A549 (cell line): Measurements from ENCODE around the gene GINS3. TPM values are rescaled to one million over a fixed set of nuclear protein-coding genes. Genes with fewer than 3 reads are reported as not detected.

Experiments
- ATAC-seq, 2 experiments: fragments of 200-7000 bp in 1 of 2; fragments of >200 bp in 1 of 2; cut with Nextera tagmentation in 1 of 2; cut with Tn5 transposase in 1 of 2; 3 replicates each; pipeline versions ENCODE4 v1.8.0 to v1.9.1; 2018 to 2020; ENCODE audit warnings: mild to moderate bottlenecking in 1 of 2, moderate library complexity in 1 of 2
- CTCF ChIA-PET: fragments of 300-600 bp; sonication (Branson Sonifier 250); formaldehyde crosslinking; extraction: SDS; loops from one replicate; lab custom pipeline; 2021; ENCODE audit warnings: antibody characterized with exemption, inconsistent platforms; lab: Yijun Ruan, JAX
- POLR2A ChIA-PET: fragments of 350-600 bp; formaldehyde crosslinking; extraction: SDS; loops from one replicate; lab custom pipeline; 2021; ENCODE audit warnings: antibody characterized with exemption, inconsistent platforms; lab: Yijun Ruan, JAX
- DNase-seq, 2 experiments: peaks; one replicate each; pipeline versions ENCODE4 v3.0.0 to v3.0.0-alpha.2; 2011 to 2016; ENCODE audit warnings: low read depth in 1 of 2, low spot score in 1 of 2
- FAIRE-seq: peaks from 2 replicates; lab custom pipeline; 2011; peaks lifted over from hg19 to GRCh38; lab: Jason Lieb, UNC
- H3K27ac ChIP-seq, 2 experiments: fragments of >200 bp; sonication (Bioruptor Twin); formaldehyde crosslinking; 3 replicates each; pipeline ENCODE4 v1.5.1; 2016 to 2017
- H3K4me1 ChIP-seq: fragments of >200 bp; sonication (Bioruptor Twin); formaldehyde crosslinking; 3 replicates; pipeline ENCODE4 v1.6.1; 2016
- H3K4me2 ChIP-seq: fragments of >200 bp; sonication (Bioruptor Twin); formaldehyde crosslinking; 3 replicates; pipeline ENCODE4 v1.6.1; 2016
- H3K4me3 ChIP-seq: fragments of >200 bp; sonication (Bioruptor Twin); formaldehyde crosslinking; 3 replicates; pipeline ENCODE4 v1.5.1; 2016
- H3K9me3 ChIP-seq: fragments of >200 bp; sonication (Bioruptor Twin); formaldehyde crosslinking; 3 replicates; pipeline ENCODE4 v1.6.1; 2016
- BHLHE40 ChIP-seq: IDR thresholded peaks from 2 replicates; pipeline ENCODE4 v1.6.1; 2012; ENCODE audit warnings: low read depth, low read length, inconsistent platforms
- EHMT2 ChIP-seq: fragments of 200-600 bp; sonication (generic); IDR thresholded peaks from 2 replicates; pipeline ENCODE4 v1.6.1; 2016; ENCODE audit warnings: antibody characterized with exemption, low read depth, mild to moderate bottlenecking, moderate library complexity
- ESRRA ChIP-seq: fragments of 150-350 bp; IDR thresholded peaks from 2 replicates; pipeline ENCODE4 v1.6.1; 2014; ENCODE audit warnings: mild to moderate bottlenecking, low read length, borderline replicate concordance
- FOXS1 ChIP-seq: fragments of 250-450 bp; sonication (Bioruptor Pico); IDR thresholded peaks from 2 replicates; pipeline ENCODE4 v1.5.0; 2020; ENCODE audit warnings: mild to moderate bottlenecking, moderate library complexity
- HDAC2 ChIP-seq: fragments of 200-600 bp; sonication (generic); IDR thresholded peaks from 2 replicates; pipeline ENCODE4 v1.6.1; 2016
- HOXB13 ChIP-seq: fragments of 250-450 bp; sonication (Bioruptor Pico); IDR thresholded peaks from 2 replicates; pipeline ENCODE4 v1.5.0; 2020; ENCODE audit warnings: low read depth, mild to moderate bottlenecking, moderate library complexity
- HOXB5 ChIP-seq: fragments of 250-450 bp; sonication (Bioruptor Pico); IDR thresholded peaks from 2 replicates; pipeline ENCODE4 v1.5.0; 2020; ENCODE audit warnings: mild to moderate bottlenecking, moderate library complexity
- JUNB ChIP-seq: fragments of >200 bp; sonication (Bioruptor Twin); formaldehyde crosslinking; IDR thresholded peaks from 2 replicates; pipeline ENCODE4 v1.6.1; 2016
- MAZ ChIP-seq: fragments of 150-350 bp; IDR thresholded peaks from 2 replicates; pipeline ENCODE4 v1.6.1; 2014; ENCODE audit warnings: antibody characterized with exemption, low read depth, low read length, borderline replicate concordance
- NFE2L2 ChIP-seq: fragments of 150-350 bp; conservative IDR thresholded peaks from 2 replicates; pipeline ENCODE4 v1.6.1; 2014; ENCODE audit warnings: low read length
- NPAS2 ChIP-seq: fragments of 250-450 bp; sonication (Bioruptor Pico); IDR thresholded peaks from 2 replicates; pipeline ENCODE4 v1.8.0; 2022; ENCODE audit warnings: mild to moderate bottlenecking, moderate library complexity, borderline replicate concordance
- POLR2A ChIP-seq: IDR thresholded peaks from 2 replicates; pipeline ENCODE4 v1.6.1; 2012; ENCODE audit warnings: mild to moderate bottlenecking, low read length
- POLR2AphosphoS2 ChIP-seq: conservative IDR thresholded peaks from 2 replicates; pipeline ENCODE4 v1.6.1; 2012; ENCODE audit warnings: low read length, improper control_type of control experiment, inconsistent platforms
- RARB ChIP-seq: fragments of 250-450 bp; sonication (Bioruptor Pico); IDR thresholded peaks from 2 replicates; pipeline ENCODE4 v1.8.0; 2021; ENCODE audit warnings: mild to moderate bottlenecking, moderate library complexity
- RCOR1 ChIP-seq: fragments of 150-350 bp; IDR thresholded peaks from 2 replicates; pipeline ENCODE4 v1.6.1; 2014; ENCODE audit warnings: antibody characterized with exemption, low read length, low read depth
- TP53 ChIP-seq: fragments of 250-450 bp; sonication (Bioruptor Pico); IDR thresholded peaks from 2 replicates; pipeline ENCODE4 v1.5.0; 2021; ENCODE audit warnings: mild to moderate bottlenecking, moderate library complexity
- ZSCAN20 ChIP-seq: fragments of 250-450 bp; sonication (Bioruptor Pico); IDR thresholded peaks from 2 replicates; pipeline ENCODE4 v1.8.0; 2022; ENCODE audit warnings: mild to moderate bottlenecking, moderate library complexity
- WGBS: methylation state at CpG from one replicate; pipeline ENCODE4 v1.1.6; 2017; ENCODE audit errors: missing lambda C conversion rate; 5-methylcytosine and 5-hydroxymethylcytosine counted together
- polyA plus RNA-seq, 4 experiments: library from polyadenylated mRNA; depleted of rRNA in 3 of 4; stranded (reverse); fragments of >200 nt; fragmentation: RNase III in 1 of 4; extraction: RNeasy Plus Mini Kit Qiagen cat#74134 plus additional on column Dnase treatment in 1 of 4; gene quantifications; 2 replicates in 3 of 4; 3 replicates in 1 of 4; pipeline ENCODE4 v1.2.3, GENCODE V29; 2011 to 2017
- TF ChIP-seq, protein P1 (sequence below): IDR thresholded peaks from 2 replicates; pipeline ENCODE4 v1.6.1; 2012
- TF ChIP-seq, protein P2 (sequence below): IDR thresholded peaks from 2 replicates; pipeline ENCODE4 v1.6.1; 2012
- TF ChIP-seq, protein P3 (sequence below): fragments of 450-650 bp; IDR thresholded peaks from 2 replicates; pipeline ENCODE4 v1.6.1; 2014; ENCODE audit warnings: antibody characterized with exemption
- TF ChIP-seq, protein P4 (sequence below): fragments of 250-450 bp; sonication (Bioruptor Pico); IDR thresholded peaks from 2 replicates; pipeline ENCODE4 v1.5.0; 2021; ENCODE audit warnings: mild to moderate bottlenecking, moderate library complexity, borderline replicate concordance
- TF ChIP-seq, protein P5 (sequence below): fragments of >200 bp; sonication (Bioruptor Twin); formaldehyde crosslinking; IDR thresholded peaks from 3 replicates; pipeline ENCODE4 v1.5.1; 2016

Gene GINS3
- polyA plus RNA-seq, 2 of the 4 experiments (the other 2 are of a cell fraction), result 19.7 to 21.0 TPM

DNA sequence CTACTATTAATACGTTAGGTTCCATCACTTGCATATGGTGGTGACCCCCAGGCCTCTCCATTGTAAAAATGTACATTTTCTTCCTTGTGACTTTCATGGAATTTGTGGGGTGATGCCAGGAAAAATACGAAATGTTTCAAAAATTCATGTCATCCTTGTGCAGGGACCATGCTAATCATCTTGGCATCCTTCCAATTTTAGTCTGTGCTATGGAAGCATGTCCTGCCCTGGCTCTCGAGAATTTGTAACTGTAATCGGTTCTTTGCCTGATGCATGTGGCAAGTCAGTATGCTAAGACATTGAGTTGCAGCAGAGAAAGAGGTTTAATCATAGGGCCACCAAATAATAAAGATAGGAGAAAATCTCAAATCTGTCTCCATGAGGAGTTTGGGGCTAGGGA is 14.3 kb upstream of the GINS3 start:
- no peak for FAIRE-seq
- H3K4me1 ChIP-seq, result no peaks in the 10 kb centered on the region

DNA sequence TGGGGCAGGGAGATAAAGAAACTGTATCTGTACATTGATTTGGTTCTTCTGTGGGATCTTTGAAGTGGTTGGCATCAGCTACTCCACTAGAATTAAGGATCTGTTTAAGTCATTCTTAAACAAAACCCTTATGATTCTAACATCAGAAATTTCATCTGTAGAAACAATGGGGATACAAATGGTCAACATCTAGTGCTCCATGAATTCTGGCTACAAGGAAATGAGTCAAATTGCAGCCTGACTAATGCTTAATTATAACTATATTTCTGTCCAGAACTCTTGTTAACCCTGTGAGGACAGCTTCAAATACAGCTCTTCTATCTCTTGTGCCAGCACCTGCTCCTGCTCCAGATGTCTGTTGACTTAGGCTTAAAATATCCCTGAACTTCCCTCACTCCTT is 13.9 kb upstream of the GINS3 start:
- DNase-seq (no peak), ATAC-seq (no peak), FAIRE-seq (no peak)
- Histone ChIP-seq H3K4me1 (no peaks in the 10 kb centered on the region), H3K4me3 (no peak overlapping the region), H3K4me2 (no peak overlapping the region), H3K9me3 (no peaks in the 10 kb centered on the region)
- POLR2A ChIA-PET, result no interaction called here
- CTCF ChIA-PET, result no interaction called here
- TF ChIP-seq ESRRA, result no peak
- no peak for TF ChIP-seq HDAC2
- no peak for TF ChIP-seq NPAS2 (CRISPR knock-in tag)
- TF ChIP-seq POLR2A, result no peak
- TF ChIP-seq RARB (CRISPR knock-in tag), result no peak
- TF ChIP-seq POLR2AphosphoS2, result no peak
- TF ChIP-seq, protein P1, sequence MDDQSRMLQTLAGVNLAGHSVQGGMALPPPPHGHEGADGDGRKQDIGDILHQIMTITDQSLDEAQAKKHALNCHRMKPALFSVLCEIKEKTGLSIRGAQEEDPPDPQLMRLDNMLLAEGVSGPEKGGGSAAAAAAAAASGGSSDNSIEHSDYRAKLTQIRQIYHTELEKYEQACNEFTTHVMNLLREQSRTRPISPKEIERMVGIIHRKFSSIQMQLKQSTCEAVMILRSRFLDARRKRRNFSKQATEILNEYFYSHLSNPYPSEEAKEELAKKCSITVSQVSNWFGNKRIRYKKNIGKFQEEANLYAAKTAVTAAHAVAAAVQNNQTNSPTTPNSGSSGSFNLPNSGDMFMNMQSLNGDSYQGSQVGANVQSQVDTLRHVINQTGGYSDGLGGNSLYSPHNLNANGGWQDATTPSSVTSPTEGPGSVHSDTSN, result no peak
- TF ChIP-seq HOXB13, result no peak
- TF ChIP-seq FOXS1 (CRISPR knock-in tag), result no peak
- no peak for TF ChIP-seq TP53 (CRISPR knock-in tag)
- TF ChIP-seq NFE2L2, result no peak
- no peak for TF ChIP-seq JUNB
- TF ChIP-seq, protein P2, sequence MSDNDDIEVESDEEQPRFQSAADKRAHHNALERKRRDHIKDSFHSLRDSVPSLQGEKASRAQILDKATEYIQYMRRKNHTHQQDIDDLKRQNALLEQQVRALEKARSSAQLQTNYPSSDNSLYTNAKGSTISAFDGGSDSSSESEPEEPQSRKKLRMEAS, result no peak
- no peak for TF ChIP-seq BHLHE40
- TF ChIP-seq, protein P3, sequence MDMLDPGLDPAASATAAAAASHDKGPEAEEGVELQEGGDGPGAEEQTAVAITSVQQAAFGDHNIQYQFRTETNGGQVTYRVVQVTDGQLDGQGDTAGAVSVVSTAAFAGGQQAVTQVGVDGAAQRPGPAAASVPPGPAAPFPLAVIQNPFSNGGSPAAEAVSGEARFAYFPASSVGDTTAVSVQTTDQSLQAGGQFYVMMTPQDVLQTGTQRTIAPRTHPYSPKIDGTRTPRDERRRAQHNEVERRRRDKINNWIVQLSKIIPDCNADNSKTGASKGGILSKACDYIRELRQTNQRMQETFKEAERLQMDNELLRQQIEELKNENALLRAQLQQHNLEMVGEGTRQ, result no peak
- TF ChIP-seq, protein P4, sequence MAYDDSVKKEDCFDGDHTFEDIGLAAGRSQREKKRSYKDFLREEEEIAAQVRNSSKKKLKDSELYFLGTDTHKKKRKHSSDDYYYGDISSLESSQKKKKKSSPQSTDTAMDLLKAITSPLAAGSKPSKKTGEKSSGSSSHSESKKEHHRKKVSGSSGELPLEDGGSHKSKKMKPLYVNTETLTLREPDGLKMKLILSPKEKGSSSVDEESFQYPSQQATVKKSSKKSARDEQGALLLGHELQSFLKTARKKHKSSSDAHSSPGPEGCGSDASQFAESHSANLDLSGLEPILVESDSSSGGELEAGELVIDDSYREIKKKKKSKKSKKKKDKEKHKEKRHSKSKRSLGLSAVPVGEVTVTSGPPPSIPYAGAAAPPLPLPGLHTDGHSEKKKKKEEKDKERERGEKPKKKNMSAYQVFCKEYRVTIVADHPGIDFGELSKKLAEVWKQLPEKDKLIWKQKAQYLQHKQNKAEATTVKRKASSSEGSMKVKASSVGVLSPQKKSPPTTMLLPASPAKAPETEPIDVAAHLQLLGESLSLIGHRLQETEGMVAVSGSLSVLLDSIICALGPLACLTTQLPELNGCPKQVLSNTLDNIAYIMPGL (CRISPR knock-in tag), result no peak
- TF ChIP-seq, all 56 proteins: peak for 0
- H3K27ac ChIP-seq, result no peak overlapping the region

More for the DNA sequence above, 14.3 kb upstream of the GINS3 start:
- CTCF ChIA-PET, result no interaction called here
- Histone ChIP-seq H3K9me3 (no peaks in the 10 kb centered on the region), H3K4me3 (no peak overlapping the region)
- WGBS, result 41% methylated on average over 4 of the region's 4 CpGs
- no peak for TF ChIP-seq HOXB13
- TF ChIP-seq RCOR1, result no peak
- no peak for TF ChIP-seq RARB (CRISPR knock-in tag)
- no peak for TF ChIP-seq POLR2A
- no peak for TF ChIP-seq MAZ
- TF ChIP-seq, protein P5, sequence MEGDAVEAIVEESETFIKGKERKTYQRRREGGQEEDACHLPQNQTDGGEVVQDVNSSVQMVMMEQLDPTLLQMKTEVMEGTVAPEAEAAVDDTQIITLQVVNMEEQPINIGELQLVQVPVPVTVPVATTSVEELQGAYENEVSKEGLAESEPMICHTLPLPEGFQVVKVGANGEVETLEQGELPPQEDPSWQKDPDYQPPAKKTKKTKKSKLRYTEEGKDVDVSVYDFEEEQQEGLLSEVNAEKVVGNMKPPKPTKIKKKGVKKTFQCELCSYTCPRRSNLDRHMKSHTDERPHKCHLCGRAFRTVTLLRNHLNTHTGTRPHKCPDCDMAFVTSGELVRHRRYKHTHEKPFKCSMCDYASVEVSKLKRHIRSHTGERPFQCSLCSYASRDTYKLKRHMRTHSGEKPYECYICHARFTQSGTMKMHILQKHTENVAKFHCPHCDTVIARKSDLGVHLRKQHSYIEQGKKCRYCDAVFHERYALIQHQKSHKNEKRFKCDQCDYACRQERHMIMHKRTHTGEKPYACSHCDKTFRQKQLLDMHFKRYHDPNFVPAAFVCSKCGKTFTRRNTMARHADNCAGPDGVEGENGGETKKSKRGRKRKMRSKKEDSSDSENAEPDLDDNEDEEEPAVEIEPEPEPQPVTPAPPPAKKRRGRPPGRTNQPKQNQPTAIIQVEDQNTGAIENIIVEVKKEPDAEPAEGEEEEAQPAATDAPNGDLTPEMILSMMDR, result no peak
- no peak for TF ChIP-seq POLR2AphosphoS2
- TF ChIP-seq JUNB, result no peak
- TF ChIP-seq ZSCAN20 (CRISPR knock-in tag), result no peak
- no peak for TF ChIP-seq EHMT2
- TF ChIP-seq HOXB5 (CRISPR knock-in tag), result no peak
- TF ChIP-seq, all 56 proteins: peak for 0
- ATAC-seq (no peak), DNase-seq (no peak)
- POLR2A ChIA-PET, result no interaction called here
- no peak overlapping the region for H3K27ac ChIP-seq
- no peak overlapping the region for H3K4me2 ChIP-seq
